ENCODE results near the gene SACS.

Gene SACS

DNA sequence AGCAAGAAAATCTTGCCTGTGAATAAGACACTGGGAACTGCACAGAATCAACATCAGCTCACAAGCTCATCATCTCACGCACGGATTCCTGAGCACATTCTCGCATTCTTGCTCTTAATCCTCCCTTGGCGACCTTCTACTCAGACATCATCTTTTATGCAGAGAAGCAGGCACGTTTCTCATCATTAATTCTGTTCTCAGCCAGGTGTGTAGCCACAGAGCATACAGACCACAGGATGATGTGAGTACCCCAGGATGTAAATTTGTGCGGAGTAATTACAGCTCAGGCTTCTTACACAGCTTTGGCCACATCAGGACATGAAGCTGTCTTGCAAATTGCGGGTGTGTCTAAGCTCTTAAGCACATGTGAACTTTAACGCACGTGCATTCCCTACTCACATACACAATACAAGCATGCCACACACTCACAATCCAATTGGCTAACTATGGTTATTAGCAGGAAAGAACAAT is 36.5 kb upstream of the SACS start:
- peak; percentile 70 for DNase-seq (ENCODE audit: extremely low read depth, low read depth)
- TF ChIP-seq, protein P1, sequence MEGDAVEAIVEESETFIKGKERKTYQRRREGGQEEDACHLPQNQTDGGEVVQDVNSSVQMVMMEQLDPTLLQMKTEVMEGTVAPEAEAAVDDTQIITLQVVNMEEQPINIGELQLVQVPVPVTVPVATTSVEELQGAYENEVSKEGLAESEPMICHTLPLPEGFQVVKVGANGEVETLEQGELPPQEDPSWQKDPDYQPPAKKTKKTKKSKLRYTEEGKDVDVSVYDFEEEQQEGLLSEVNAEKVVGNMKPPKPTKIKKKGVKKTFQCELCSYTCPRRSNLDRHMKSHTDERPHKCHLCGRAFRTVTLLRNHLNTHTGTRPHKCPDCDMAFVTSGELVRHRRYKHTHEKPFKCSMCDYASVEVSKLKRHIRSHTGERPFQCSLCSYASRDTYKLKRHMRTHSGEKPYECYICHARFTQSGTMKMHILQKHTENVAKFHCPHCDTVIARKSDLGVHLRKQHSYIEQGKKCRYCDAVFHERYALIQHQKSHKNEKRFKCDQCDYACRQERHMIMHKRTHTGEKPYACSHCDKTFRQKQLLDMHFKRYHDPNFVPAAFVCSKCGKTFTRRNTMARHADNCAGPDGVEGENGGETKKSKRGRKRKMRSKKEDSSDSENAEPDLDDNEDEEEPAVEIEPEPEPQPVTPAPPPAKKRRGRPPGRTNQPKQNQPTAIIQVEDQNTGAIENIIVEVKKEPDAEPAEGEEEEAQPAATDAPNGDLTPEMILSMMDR (IDR thresholded peaks at IDR 0.05; ENCODE audit: low read depth, low read length): no peak

DNA sequence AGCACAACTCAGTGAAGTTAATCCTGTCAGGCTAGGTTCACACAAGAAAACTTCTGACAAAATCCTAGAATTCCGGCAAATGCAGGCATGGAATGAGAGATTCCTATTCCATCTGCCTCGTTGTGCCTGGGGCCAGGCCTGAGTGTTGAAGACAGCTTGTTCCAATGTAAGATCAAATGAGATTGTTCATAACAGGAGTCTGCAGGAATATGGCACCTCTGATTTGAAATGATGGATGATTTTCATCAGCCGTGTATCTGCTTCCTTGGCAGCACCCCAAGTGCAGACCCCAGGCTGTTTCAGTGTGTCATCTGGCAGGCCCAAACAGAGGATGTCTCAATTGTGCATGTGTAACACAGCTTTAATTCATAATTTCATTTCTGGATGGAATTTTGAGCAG is 35.3 kb upstream of the SACS start:
- TF ChIP-seq, protein P1 (IDR thresholded peaks at IDR 0.05; ENCODE audit: low read depth, low read length): no peak
- DNase-seq (ENCODE audit: extremely low read depth, low read depth): no peak

DNA sequence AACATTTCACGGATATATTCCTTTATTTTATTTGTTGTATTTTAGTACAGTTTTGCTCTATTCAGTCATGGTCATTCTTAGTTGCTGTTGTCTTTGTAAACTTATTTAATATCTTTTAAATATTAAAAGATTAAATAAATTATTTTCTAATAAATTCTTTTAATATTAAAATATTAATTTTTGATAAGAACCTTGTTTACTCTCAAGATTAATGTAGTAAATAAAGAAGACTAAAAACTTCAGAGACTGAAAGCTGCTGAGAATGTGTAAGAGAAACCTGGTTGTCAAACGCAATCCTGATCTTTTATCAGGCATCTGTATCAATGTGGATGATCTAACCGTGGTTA is 34.4 kb upstream of the SACS start:
- DNase-seq (ENCODE audit: extremely low read depth, low read depth): no peak
- TF ChIP-seq, protein P1 (IDR thresholded peaks at IDR 0.05; ENCODE audit: low read depth, low read length): no peak

DNA sequence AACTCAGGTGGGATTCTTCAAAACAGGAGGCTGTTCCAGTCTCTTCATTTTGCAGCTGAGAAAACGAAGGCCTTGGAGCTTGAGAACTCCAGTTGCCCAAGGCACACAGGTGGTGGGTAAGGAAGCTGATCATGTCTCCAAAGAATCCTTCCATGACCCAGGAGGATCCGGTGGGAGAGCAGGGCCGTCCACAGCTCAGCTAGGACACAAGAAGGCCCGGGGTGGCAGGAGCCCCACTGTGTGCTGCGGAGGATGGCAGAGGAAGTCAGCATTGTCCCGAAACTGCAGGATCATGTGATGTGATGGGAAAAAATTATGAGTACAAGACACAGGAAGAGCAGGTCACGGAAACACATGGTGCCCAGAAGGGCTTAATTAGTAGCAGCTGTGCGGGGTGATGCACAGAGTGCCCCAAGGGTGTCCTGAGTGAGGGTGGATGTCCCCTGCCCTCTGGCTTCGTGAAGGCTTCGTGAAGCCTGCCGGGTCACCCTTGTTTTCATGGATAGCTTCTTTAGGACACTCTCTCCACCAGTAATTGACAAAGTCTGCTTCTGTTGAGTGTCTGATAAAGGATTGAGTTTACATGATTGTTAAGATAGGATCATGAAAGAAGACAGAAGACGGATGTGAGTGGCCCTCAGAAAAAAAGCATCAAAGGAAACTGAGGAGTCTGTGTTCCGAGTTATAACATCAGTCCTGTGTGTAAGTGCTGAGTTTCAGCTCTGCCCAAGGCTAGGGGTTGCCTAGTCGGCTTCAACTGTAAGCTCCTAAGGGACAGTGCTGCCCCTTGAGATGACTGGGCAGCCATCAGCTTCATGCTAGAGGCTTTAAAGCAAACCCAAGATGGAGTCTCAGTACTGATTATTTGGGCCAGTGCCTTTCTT is 33.8 kb upstream of the SACS start:
- no peak for DNase-seq (ENCODE audit: extremely low read depth, low read depth)
- TF ChIP-seq, protein P1 (IDR thresholded peaks at IDR 0.05; ENCODE audit: low read depth, low read length): no peak

DNA sequence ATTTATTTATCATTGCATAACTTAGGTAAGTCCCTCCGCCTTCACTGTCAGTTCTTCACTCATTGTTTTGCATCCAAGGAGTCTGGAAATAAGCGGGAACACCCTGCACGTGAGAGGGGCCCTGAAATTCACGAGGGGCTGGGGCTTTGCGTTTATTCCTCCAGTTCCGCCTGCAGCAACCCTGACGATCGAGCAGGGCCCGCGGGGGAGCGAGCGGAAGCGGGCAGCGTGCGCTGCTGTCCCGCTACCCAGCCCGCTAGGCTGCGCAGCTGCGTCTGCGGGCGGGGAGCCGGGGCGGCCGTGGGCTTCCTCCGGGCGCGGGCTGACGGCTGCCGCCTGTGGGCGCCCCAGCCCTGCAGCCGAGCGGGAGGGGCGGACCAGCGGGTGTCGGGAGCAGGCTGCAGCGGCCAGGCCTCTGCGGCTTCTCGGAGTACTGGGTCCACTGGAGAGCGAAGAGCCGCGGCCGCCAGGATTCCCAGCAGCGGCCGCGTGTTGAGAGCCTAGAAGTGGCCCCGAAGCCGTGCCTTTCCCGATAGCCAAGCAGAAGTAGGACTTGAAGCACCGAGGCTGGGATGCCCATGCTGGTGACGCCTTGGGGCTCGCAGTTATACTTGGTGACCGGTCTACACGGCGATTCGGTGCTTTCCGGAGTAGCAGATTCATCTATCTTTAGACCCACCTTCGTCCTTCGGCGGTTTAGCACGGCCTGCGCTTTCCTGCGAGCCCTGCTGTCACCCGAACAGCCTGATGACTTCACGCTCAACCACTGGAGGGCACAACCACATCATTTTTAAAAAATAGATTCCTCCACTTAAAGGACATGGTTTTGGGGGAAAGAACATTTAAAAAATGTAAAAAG is 32.9 kb upstream of the SACS start:
- DNase-seq (ENCODE audit: extremely low read depth, low read depth): peak; percentile 52
- TF ChIP-seq, protein P1 (IDR thresholded peaks at IDR 0.05; ENCODE audit: low read depth, low read length): peak; percentile 56

DNA sequence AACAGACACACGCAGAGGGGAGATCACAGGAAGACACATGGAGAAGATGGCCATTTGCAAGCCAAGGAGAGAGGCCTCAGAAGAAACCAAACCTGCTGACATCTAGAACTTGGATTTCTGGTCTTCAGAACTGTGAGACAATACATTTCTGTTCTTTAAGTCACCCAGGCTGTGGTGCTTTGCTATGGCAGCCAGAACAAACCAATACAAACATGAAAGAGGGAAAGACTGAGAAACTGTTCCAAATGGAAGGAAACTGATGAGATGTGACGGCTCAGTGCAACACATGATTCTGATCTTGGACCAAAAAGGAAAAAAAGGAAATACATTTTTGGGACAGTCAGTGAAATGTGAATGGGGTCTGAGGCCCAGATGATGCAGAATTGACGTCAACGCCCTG is 30.2 kb upstream of the SACS start:
- no peak for DNase-seq (ENCODE audit: extremely low read depth, low read depth)
- TF ChIP-seq, protein P1 (IDR thresholded peaks at IDR 0.05; ENCODE audit: low read depth, low read length): no peak

Measured in AG09319 (cell line).